ENCODE results near the gene TUBG2.

The TUBG2 gene

DNA sequence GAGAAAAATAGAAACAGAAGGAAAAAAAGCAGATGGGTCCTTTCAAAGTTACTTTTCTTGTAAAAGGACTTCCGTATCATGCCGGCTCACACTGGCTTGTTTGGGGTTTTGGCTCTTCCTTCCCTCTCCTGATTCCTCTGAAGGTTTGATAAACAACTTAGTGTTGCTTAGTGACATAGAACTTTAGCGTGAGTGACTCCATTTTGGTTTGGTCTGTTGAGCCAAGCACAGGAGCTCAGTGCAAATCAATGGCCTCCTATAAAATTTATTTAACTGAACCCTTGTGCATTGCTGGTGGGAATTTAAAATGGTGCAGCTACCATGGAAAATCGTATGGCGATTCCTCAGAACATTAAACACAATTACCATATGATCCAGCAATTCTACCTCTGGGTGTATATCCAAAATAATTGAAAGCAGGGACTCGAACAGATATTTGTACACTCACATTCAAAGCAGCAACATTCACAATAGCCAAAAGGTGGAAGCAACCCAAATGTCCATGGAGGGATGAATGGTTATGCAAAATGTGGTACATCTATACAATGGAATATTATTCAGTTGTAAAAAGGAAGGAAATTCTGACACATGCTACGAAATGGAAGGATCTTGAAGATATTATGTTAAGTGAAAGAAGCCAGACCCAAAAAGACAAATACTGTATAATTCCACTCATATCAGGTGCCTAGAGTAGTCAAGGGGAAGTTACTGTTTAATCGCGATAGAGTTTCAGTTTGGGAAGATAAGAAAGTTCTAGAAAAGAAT, 1.1 kb upstream of the TUBG2 start:
- TF ChIP-seq SIN3A (IDR thresholded peaks at IDR 0.05; ENCODE audit: borderline replicate concordance, insufficient read depth, low read length) (no peak), REST (IDR thresholded peaks at IDR 0.05; ENCODE audit: insufficient read depth in 1 of 2, low read depth in 2 of 2, low read length in 2 of 2) (no peak), FOXP2 (optimal IDR thresholded peaks at IDR 0.05; ENCODE audit: borderline replicate concordance, extremely low read depth, extremely low read length, insufficient read depth) (no peak), POLR2AphosphoS5 (IDR thresholded peaks at IDR 0.05; ENCODE audit: low read depth, low read length) (no peak), TAF1 (IDR thresholded peaks at IDR 0.05; ENCODE audit: borderline replicate concordance, insufficient read depth, low read length) (no peak)

DNA sequence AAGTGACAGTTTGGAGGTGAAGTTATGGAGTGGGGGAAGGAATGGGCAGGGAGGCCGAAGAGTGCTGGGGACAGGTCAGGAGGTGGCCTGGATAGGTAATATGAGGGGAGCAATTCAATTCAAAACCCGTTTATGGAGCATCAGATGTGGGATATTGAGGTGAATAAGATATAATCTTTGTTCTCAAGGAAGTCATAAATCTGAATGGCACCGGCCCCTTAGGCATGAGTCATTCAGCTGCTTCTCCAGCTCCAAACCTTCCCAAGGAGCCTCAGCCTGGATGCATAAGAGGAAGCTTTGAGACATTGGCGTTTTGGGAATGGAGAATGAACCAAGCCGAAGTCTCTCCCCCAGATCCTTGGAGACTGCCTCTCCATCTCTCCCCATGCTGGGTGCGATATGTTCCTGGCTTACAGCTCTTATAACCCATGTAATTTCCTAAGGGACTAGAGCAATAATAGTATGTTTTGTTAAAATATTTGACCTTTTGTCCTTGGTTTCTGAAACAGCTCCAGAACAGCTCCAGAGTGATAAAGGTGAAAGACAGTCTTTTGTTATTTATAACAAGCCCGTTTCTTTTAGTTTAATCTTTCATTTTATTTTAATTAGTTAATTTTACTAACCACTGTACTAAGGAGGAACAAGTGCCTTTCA, 1.7 kb downstream of the TUBG2 start:
- TF ChIP-seq POLR2AphosphoS5 (IDR thresholded peaks at IDR 0.05; ENCODE audit: low read depth, low read length) (no peak), TAF1 (IDR thresholded peaks at IDR 0.05; ENCODE audit: borderline replicate concordance, insufficient read depth, low read length) (no peak), SIN3A (IDR thresholded peaks at IDR 0.05; ENCODE audit: borderline replicate concordance, insufficient read depth, low read length) (no peak), REST (IDR thresholded peaks at IDR 0.05; ENCODE audit: insufficient read depth in 1 of 2, low read depth in 2 of 2, low read length in 2 of 2) (no peak), FOXP2 (optimal IDR thresholded peaks at IDR 0.05; ENCODE audit: borderline replicate concordance, extremely low read depth, extremely low read length, insufficient read depth) (no peak)

- no peak for TF ChIP-seq REST (IDR thresholded peaks at IDR 0.05; ENCODE audit: insufficient read depth in 1 of 2, low read depth in 2 of 2, low read length in 2 of 2)
- TF ChIP-seq FOXP2 (optimal IDR thresholded peaks at IDR 0.05; ENCODE audit: borderline replicate concordance, extremely low read depth, extremely low read length, insufficient read depth): no peak
- no peak for TF ChIP-seq TAF1 (IDR thresholded peaks at IDR 0.05; ENCODE audit: borderline replicate concordance, insufficient read depth, low read length)
- TF ChIP-seq POLR2AphosphoS5 (IDR thresholded peaks at IDR 0.05; ENCODE audit: low read depth, low read length): no peak
- TF ChIP-seq SIN3A (IDR thresholded peaks at IDR 0.05; ENCODE audit: borderline replicate concordance, insufficient read depth, low read length): no peak
These were observed 6.5 kb downstream of the TUBG2 start for GRCh38 chr17:42665581-42666001.

DNA sequence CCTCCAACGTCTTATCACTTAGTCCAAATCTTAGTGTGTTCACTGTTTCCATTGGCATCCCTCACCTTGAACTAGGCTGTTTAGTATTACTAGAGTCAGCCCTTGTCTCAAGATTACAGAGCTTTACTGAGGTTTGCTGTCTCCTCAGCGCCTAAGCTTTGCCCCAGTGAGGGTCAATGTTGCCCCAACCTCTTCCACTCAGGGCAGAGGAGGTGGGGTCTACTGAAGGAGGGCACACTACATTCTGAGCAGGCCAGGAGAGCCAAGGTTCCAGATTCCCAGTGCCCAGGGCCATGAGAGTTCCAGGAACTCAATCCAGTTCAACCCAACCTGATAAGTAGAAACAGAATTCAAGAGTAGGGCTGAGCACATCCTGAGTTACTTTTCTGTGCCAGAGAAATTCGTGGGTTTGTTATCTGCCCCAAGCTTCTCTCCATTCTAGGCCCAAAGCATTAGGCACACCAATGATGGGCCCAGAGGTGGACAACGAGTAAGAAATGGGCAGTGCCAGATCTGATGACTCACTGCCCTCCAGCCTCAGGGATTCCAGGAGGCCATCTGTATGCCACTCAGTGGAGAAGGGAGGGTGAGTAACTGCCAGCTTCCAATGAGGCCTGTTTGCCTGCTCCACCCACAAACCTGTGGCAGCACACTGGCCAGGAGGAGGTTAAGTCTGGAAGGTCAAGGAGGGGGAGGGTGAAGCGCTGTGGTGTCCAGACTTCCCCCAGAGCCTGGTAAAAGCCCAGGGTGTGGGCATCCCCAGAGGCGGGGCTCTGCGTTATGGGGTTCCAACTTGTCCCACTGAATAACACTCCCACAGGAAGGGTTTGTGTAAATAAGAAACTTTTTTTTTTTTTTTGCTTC, 8.2 kb downstream of the TUBG2 start:
- 0 out of 2 replicates have a peak, but pooled peaks have one; percentile 26 for TF ChIP-seq TAF1 (IDR thresholded peaks at IDR 0.05; ENCODE audit: borderline replicate concordance, insufficient read depth, low read length)
- no peak for TF ChIP-seq SIN3A (IDR thresholded peaks at IDR 0.05; ENCODE audit: borderline replicate concordance, insufficient read depth, low read length)

DNA sequence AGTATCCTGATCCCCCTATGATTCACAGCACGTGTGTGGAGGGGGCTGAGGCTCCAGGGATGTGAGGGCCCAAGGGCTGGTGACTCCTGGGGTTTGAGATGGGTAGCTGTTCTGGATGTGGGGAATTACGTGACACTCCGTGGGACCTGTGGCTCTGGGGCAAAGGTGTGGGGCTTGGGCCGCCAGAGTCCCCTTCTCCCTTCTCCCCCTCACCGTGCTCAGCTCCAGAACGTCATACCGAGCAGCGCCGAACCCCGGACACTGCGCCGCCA, 10.6 kb downstream of the TUBG2 start:
- TF ChIP-seq SIN3A (IDR thresholded peaks at IDR 0.05; ENCODE audit: borderline replicate concordance, insufficient read depth, low read length) (no peak), POLR2AphosphoS5 (IDR thresholded peaks at IDR 0.05; ENCODE audit: low read depth, low read length) (no peak), FOXP2 (optimal IDR thresholded peaks at IDR 0.05; ENCODE audit: borderline replicate concordance, extremely low read depth, extremely low read length, insufficient read depth) (no peak), REST (IDR thresholded peaks at IDR 0.05; ENCODE audit: insufficient read depth in 1 of 2, low read depth in 2 of 2, low read length in 2 of 2) (no peak), TAF1 (IDR thresholded peaks at IDR 0.05; ENCODE audit: borderline replicate concordance, insufficient read depth, low read length) (no peak)

All from PFSK-1 (cell line).